Lung microvascular endothelial cell (primary cell): Measurements from ENCODE around the gene TPSD1. TPM values are rescaled to one million over a fixed set of nuclear protein-coding genes. Genes with fewer than 3 reads are reported as not detected.

Experiments
- DNase-seq, 2 donors: peaks; one replicate each; pipeline versions ENCODE4 v3.0.0 to v3.0.0-alpha.2; 2010; ENCODE audit warnings: low read depth in 2 of 2
- total RNA-seq: library from RNA; depleted of rRNA; stranded (reverse); fragments of >200 nt; gene quantifications from 2 replicates; pipeline ENCODE4 v1.2.1, GENCODE V29; 2014

Gene TPSD1
- total RNA-seq, 1 donor from 2014 or later = not detected

DNA sequence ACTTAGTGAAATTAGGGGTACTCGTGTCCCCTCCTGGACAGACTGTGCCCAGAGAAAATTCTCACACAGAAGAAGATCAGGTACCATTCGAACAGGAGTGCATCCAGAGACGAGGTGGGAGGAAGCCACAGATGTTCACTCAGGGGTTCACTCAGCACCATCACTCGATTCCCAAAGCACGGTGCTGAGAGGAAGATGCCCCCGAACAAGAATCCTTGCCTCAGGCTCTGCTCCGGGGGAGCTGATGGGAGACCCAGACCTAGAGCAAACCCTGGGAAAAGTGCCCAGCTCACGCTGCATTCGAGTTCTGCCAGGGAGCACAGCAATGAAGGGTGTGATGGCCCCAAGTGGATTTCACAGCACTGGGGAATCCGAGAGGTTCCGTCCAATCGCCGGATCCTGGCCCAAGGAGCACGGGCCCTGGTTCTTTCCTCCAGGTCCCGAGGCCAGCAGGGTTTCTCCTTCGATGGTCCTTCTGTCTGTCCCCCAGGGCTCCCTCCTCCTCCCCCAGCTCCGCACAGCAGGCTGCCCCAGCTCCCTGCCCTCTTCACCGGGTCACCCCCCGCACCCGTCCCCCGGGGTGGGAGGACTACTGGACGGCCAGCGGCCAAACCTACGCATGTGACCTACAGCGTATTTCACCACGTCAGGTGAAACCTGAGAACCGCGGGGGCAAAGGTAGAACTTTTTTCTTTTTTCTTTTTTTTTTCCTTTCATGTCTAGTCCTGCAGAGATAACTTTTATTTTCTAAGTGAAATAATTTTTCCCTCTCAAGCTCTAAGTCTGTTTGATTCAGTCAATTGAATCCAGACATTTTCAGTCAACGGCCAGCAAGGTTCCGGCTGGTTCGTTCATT, 43.4 kb downstream of the TPSD1 start:
- no peak for DNase-seq

DNA sequence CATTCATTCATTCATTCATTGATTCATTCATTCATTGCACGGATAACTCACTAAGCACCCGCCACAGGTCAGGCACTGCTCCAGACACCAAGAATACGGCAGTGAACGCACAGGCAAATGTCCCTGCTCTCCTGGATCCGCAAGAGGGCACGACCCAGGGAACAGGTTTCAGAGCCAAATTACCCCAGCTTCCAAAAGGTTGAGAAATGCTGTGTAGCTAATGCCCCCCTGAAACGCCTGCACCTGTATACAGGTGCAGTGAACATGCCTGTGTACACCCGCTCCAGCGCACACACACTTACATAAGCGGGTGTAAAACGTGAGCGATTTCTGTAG, 44.0 kb downstream of the TPSD1 start:
- DNase-seq = no peak

DNA sequence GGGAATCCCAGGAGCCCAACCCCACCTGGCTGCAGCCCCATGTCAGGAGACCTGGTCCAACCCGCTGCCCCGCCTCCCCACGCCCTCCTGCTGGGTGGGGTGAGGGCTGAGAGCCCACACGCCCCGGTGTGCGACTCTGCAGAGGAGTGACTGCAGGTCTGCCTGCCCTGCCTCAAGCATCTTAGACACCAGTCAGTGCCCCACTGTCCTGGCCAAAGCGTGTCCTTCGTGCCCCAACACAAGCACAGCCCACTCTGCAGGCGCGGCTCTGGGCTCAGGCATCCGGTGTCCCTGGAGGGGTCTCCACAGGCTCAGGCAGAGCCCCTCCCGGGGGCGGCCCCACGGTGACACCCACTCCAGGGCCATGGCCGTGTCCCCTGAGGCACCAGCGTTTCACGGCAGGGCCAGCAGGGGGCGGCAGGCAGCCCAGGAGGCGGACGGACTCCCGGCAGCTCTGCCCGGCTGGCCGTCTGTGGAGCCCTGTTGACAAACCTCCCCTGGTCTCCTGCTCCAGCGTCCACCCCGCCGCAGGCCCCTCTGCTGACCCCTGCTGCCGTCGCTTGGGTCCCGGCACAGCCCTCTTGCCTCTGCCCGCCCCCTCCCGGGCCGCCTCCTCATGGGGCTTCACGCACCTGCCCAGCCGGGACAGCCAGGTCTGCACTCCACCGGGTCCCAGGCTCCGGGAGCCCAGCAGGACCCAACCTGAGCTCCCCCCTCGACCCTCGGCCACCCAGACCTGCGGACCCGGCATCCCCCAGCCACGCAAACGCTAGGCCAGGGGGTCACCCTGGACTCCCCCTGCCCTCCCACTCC, 45.0 kb downstream of the TPSD1 start:
- peak; percentile 64 to 76 for DNase-seq

DNA sequence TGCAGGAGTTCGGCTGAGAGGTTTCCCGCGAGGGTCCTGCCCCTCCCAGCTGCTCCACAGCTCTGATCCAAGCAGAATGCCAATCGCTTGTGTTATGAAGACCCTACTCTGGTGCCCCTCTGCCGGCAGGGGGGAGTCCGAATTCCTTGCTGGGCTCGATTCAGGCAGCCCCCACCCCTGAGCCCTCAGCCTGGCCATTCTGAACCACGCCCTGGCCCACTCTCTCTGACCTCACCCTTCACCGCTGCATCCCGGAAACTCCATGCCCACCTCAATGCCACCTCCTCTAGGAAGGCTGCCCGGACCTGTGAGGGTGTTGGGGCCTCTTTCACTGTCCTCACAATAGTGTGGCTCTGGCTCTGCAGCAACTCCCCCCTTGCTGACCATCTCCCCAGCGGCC, 45.7 kb downstream of the TPSD1 start:
- no peak for DNase-seq

DNA sequence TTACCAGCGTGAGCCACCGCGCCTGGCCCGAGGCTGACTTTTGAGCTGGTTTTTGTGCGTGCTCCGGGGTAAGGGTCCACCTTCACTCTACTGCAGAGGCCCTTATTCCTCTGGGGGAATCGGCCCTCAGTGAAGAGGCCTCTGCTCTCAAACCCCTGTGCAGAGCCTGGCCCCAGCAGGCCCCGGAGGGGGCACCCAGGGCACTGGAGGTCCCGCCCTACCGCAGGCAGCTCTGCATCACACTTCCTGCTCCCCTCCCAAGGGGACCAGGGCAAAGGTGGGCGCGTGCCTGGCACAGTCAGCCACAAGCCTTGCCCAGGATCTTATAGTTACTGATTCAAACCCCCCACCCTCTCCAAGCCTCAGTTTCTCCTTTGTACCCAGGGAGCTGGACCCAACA, 50.0 kb downstream of the TPSD1 start:
- DNase-seq = no peak

DNA sequence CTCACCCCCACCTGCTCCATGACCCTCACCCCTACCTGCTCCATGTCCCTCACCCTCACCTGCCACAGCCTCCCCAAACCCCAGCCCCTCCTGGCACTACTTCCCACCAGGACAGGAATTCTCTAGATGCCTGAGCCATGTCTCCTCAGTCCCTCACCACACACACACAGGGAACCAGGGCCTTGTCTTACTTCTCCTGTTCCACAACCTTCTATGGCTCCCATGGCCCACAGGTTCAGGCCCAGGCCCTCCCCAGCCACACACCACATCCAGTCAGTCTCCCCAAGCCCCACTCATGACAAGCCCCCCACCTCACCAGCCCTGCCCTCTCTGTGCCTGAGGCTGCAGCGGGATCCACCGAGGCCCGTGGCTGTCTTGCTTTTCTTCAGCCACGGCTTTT, 50.5 kb downstream of the TPSD1 start:
- DNase-seq = no peak

DNA sequence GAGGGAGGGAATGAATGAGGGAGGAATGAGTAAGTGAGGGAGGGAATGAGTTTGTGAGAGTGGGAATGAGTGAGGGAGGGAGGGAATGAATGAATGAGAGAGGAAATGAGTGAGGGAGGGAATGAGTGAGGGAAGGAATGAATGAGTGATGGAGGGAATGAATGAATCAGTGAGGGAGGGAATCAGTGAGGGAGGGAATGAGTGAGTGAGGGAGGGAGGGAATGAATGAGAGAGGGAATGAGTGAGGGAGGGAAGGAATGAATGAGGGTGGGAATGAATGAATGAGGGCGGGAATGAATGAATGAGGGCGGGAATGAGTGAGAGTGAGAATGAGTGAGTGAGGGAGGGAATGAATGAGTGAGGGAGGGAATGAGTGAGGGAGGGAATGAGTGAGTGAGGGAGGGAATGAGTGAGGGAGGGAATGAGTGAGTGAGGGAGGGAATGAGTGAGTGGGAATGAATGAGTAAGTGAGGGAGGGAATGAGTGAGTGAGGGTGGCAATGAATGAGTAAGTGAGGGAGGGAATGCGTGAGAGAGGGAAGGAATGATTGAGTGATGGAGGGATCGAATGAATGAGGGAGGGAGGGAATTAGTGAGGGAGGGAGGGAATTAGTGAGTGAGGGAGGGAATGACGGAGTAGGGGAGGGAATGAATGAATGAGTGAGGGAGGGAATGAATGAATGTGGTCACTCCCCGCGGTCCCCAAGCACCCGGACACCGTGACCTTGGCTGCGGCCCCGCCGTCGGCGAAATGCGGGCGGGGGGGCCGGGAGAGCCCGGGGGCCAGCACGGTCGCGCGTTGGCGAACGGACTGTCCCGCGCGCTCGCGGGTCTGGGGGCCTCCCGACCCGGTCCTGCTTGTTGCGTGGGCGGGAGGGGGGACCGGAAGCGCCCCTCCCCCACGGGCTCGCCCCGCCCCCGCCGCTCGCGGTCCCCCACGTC, 52.4 kb downstream of the TPSD1 start:
- DNase-seq = peak in 1 of 2 donors; percentile 23

Other genes with a start within 250 kb of the TPSD1 start
- 0.20 and 0.22 TPM in 2 replicates for gene SSTR5, start 183.3 kb upstream of the TPSD1 start, total RNA-seq
- not detected in 2 replicates for gene C1QTNF8, start 159.8 kb upstream of the TPSD1 start, total RNA-seq
- under 0.01 TPM in 2 replicates for gene CACNA1H, start 103.0 kb upstream of the TPSD1 start, total RNA-seq
- not detected in 2 replicates for gene TPSG1, start 30.8 kb upstream of the TPSD1 start, total RNA-seq
- not detected in 2 replicates for gene TPSB2, start 25.9 kb upstream of the TPSD1 start, total RNA-seq
- not detected in 2 replicates for gene TPSAB1, start 15.4 kb upstream of the TPSD1 start, total RNA-seq
- gene UBE2I, start 53.6 kb downstream of the TPSD1 start, total RNA-seq = 29.6 and 35.3 TPM in 2 replicates
- 1.2 and 1.3 TPM in 2 replicates for gene BAIAP3, start 77.6 kb downstream of the TPSD1 start, total RNA-seq
- gene TSR3, start 95.8 kb downstream of the TPSD1 start, total RNA-seq = 47.7 and 67.3 TPM in 2 replicates
- gene GNPTG, start 95.9 kb downstream of the TPSD1 start, total RNA-seq = 19.2 and 31.7 TPM in 2 replicates
- gene UNKL, start 158.6 kb downstream of the TPSD1 start, total RNA-seq = 3.9 and 5.6 TPM in 2 replicates
- gene UQCC4, start 164.7 kb downstream of the TPSD1 start, total RNA-seq = 12.9 and 18.5 TPM in 2 replicates
- not detected in 2 replicates for gene PERCC1, start 175.0 kb downstream of the TPSD1 start, total RNA-seq
- gene CCDC154, start 188.5 kb downstream of the TPSD1 start, total RNA-seq = under 0.01 and 0.40 TPM in 2 replicates
- 62.5 and 69.8 TPM in 2 replicates for gene CLCN7, start 219.0 kb downstream of the TPSD1 start, total RNA-seq
- under 0.01 TPM in 1 of 2 replicates, not detected in the other for gene PTX4, start 232.9 kb downstream of the TPSD1 start, total RNA-seq
- gene TELO2, start 237.3 kb downstream of the TPSD1 start, total RNA-seq = 10.2 and 17.9 TPM in 2 replicates